WTC11 (cell line): ENCODE data around the gene VCL. TPM values are rescaled to one million over a fixed set of nuclear protein-coding genes. Genes with fewer than 3 reads are reported as not detected.

Experiments used
- ATAC-seq: fragments of 200-7000 bp; cut with Tn5 transposase; 2 replicates; pipeline ENCODE4 v1.10.0; 2021; ENCODE audit warnings: mild to moderate bottlenecking, moderate library complexity
- CTCF ChIA-PET: fragments of 300-600 bp; sonication (Branson Sonifier 250); formaldehyde crosslinking; loops from one replicate; lab custom pipeline; 2021; ENCODE audit warnings: antibody characterized with exemption; lab: Charles Lee
- POLR2A ChIA-PET: fragments of 350-600 bp; sonication (Branson Sonifier 250); formaldehyde crosslinking; loops from one replicate; lab custom pipeline; 2021; ENCODE audit warnings: antibody characterized with exemption; lab: Charles Lee
- DNase-seq: peaks from one replicate; pipeline ENCODE4 v3.0.0; 2021; ENCODE audit warnings: low spot score
- H3K27ac Mint-ChIP-seq: 2 replicates; pipeline ENCODE4 v1.8.0; 2021; ENCODE audit warnings: mixed read lengths
- H3K27me3 Mint-ChIP-seq: 2 replicates; pipeline ENCODE4 v1.8.0; 2021; ENCODE audit warnings: low read depth, mild to moderate bottlenecking, moderate library complexity, mixed read lengths
- H3K36me3 Mint-ChIP-seq: 2 replicates; pipeline ENCODE4 v1.8.0; 2021; ENCODE audit warnings: mixed read lengths
- H3K4me1 Mint-ChIP-seq: 2 replicates; pipeline ENCODE4 v1.8.0; 2022; ENCODE audit warnings: mixed read lengths
- H3K4me3 Mint-ChIP-seq: 2 replicates; pipeline ENCODE4 v1.8.0; 2021; ENCODE audit warnings: mild to moderate bottlenecking, moderate library complexity, mixed read lengths
- H3K9me3 Mint-ChIP-seq: 2 replicates; pipeline ENCODE4 v1.8.0; 2021; ENCODE audit warnings: mixed read lengths
- AR ChIP-seq: fragments of 250-450 bp; sonication (Bioruptor Pico); IDR thresholded peaks from 2 replicates; pipeline ENCODE4 v1.9.0; 2021; ENCODE audit warnings: mild to moderate bottlenecking
- ATF1 ChIP-seq: sonication (generic); formaldehyde crosslinking; IDR thresholded peaks from 2 replicates; pipeline ENCODE4 v1.8.1; 2023; ENCODE audit warnings: mild to moderate bottlenecking, moderate library complexity, missing genetic modification reagents
- E2F4 ChIP-seq: sonication (generic); formaldehyde crosslinking; IDR thresholded peaks from 2 replicates; pipeline ENCODE4 v1.8.1; 2022; ENCODE audit warnings: low read depth, mild to moderate bottlenecking, moderate library complexity, missing genetic modification reagents, borderline replicate concordance
- ELF4 ChIP-seq: sonication (generic); formaldehyde crosslinking; IDR thresholded peaks from 2 replicates; pipeline ENCODE4 v1.8.1; 2022; ENCODE audit warnings: low read depth, mild to moderate bottlenecking, moderate library complexity, missing genetic modification reagents
- EMX1 ChIP-seq: fragments of 250-450 bp; sonication (Bioruptor Pico); IDR thresholded peaks from 2 replicates; pipeline ENCODE4 v1.8.0; 2021; ENCODE audit warnings: mild to moderate bottlenecking
- ERG ChIP-seq: fragments of 250-450 bp; sonication (Bioruptor Pico); IDR thresholded peaks from 2 replicates; pipeline ENCODE4 v1.8.0; 2021; ENCODE audit warnings: mild to moderate bottlenecking
- FOXP1 ChIP-seq: sonication (generic); formaldehyde crosslinking; IDR thresholded peaks from 2 replicates; pipeline ENCODE4 v1.8.0; 2022; ENCODE audit warnings: missing genetic modification reagents, mild to moderate bottlenecking, moderate library complexity, borderline replicate concordance
- GTF2I ChIP-seq: fragments of 250-450 bp; sonication (Bioruptor Pico); conservative IDR thresholded peaks from 2 replicates; pipeline ENCODE4 v1.4.0; 2021; ENCODE audit warnings: mild to moderate bottlenecking
- IRF2 ChIP-seq: sonication (generic); formaldehyde crosslinking; IDR thresholded peaks from 2 replicates; pipeline ENCODE4 v1.8.0; 2022; ENCODE audit warnings: low read depth, missing genetic modification reagents, borderline replicate concordance
- MAX ChIP-seq: sonication (generic); formaldehyde crosslinking; IDR thresholded peaks from 2 replicates; pipeline ENCODE4 v1.8.0; 2022; ENCODE audit warnings: mild to moderate bottlenecking, missing genetic modification reagents
- PRDM15 ChIP-seq: sonication (generic); formaldehyde crosslinking; IDR thresholded peaks from 2 replicates; pipeline ENCODE4 v1.8.0; 2022; ENCODE audit warnings: missing genetic modification reagents
- SP1 ChIP-seq: sonication (generic); formaldehyde crosslinking; conservative IDR thresholded peaks from 2 replicates; pipeline ENCODE4 v1.8.1; 2022; ENCODE audit warnings: missing genetic modification reagents
- TP53 ChIP-seq: sonication (generic); formaldehyde crosslinking; IDR thresholded peaks from 2 replicates; pipeline ENCODE4 v1.8.1; 2023; ENCODE audit warnings: mild to moderate bottlenecking, missing genetic modification reagents
- USF1 ChIP-seq: sonication (generic); formaldehyde crosslinking; IDR thresholded peaks from 2 replicates; pipeline ENCODE4 v1.8.0; 2022; ENCODE audit warnings: mild to moderate bottlenecking, missing genetic modification reagents
- ZNF281 ChIP-seq: sonication (generic); formaldehyde crosslinking; IDR thresholded peaks from 2 replicates; pipeline ENCODE4 v1.8.0; 2023; ENCODE audit warnings: mild to moderate bottlenecking, missing genetic modification reagents
- ZNF416 ChIP-seq: fragments of 250-450 bp; sonication (Bioruptor Pico); IDR thresholded peaks from 2 replicates; pipeline ENCODE4 v1.9.0; 2021; ENCODE audit warnings: mild to moderate bottlenecking, inconsistent platforms
- total RNA-seq: library from RNA; stranded (reverse); gene quantifications from 3 replicates; pipeline ENCODE4 v1.2.3, GENCODE V29; 2021

Gene VCL
- total RNA-seq, 1 experiment from 2014 or later: 225 TPM

- Mint-ChIP-seq H3K27me3 (no peaks in the 10 kb centered on the region), H3K9me3 (no peaks in the 10 kb centered on the region), H3K4me1 (no peaks in the 10 kb centered on the region), H3K36me3 (peaks cover 78% of the 10 kb centered on the region), H3K4me3 (no peak overlapping the region), H3K27ac (no peak overlapping the region)
- TF ChIP-seq ELF4 (CRISPR knock-in tag) (no peak), TP53 (CRISPR knock-in tag) (no peak), FOXP1 (no peak), AR (no peak), IRF2 (CRISPR knock-in tag) (no peak), ERG (no peak), ATF1 (CRISPR knock-in tag) (no peak), MAX (CRISPR knock-in tag) (no peak), E2F4 (no peak), SP1 (CRISPR knock-in tag) (no peak), USF1 (CRISPR knock-in tag) (no peak), GTF2I (no peak)
- DNase-seq (no peak), ATAC-seq (no peak)
- CTCF ChIA-PET: interaction anchor here (1.2 to 2.2 kb wide), 2 partner anchors 12 to 137 kb away, joined by 5 read pairs; no protein-coding TSS in a partner anchor
- POLR2A ChIA-PET: no interaction called here
These were observed 95.7 kb downstream of the VCL start for GRCh38 chr10:74093530-74094164.

GRCh38 chr10:74094231-74094630 lies 96.3 kb downstream of the VCL start:
- POLR2A ChIA-PET: no interaction called here
- H3K36me3 Mint-ChIP-seq: peaks cover 78% of the 10 kb centered on the region
- no peaks in the 10 kb centered on the region for H3K27me3 Mint-ChIP-seq
- ATAC-seq: no peak
- no peak for TF ChIP-seq PRDM15 (CRISPR knock-in tag)
- TF ChIP-seq GTF2I: no peak
- no peak for TF ChIP-seq ZNF281 (CRISPR knock-in tag)
- TF ChIP-seq EMX1 (CRISPR knock-in tag): no peak
- TF ChIP-seq ZNF416 (CRISPR knock-in tag): no peak
- CTCF ChIA-PET: interaction anchor here (1.2 to 2.2 kb wide), 2 partner anchors 13 to 138 kb away, joined by 5 read pairs; no protein-coding TSS in a partner anchor
- no peak for DNase-seq
- no peaks in the 10 kb centered on the region for H3K9me3 Mint-ChIP-seq
- no peaks in the 10 kb centered on the region for H3K4me1 Mint-ChIP-seq
- H3K27ac Mint-ChIP-seq: peak overlapping the region; percentile 69
- no peak overlapping the region for H3K4me3 Mint-ChIP-seq
